Ovary (tissue), 9 donors: ENCODE results near the gene ACP7. TPM values are rescaled to one million over a fixed set of nuclear protein-coding genes. Genes with fewer than 3 reads are reported as not detected.
A peak's percentile ranks its signal among the peaks of the same experiment; 100 is the strongest.

Experiments used
- DNase-seq, 5 donors: peaks; one replicate each; pipeline ENCODE4 v3.0.0-alpha.2; 2019 to 2020
- H3K27ac ChIP-seq, 2 donors: fragments of 200-600 bp; one replicate each; pipeline versions ENCODE4 v1.5.1 to v1.8.0; 2019 to 2022
- H3K27me3 ChIP-seq: fragments of 200-600 bp; one replicate; pipeline ENCODE4 v1.8.0; 2022
- H3K36me3 ChIP-seq: fragments of 200-600 bp; sonication (generic); one replicate; pipeline ENCODE4 v1.5.1; 2019
- H3K4me1 ChIP-seq: one replicate; pipeline ENCODE4 v1.8.1; 2013; ENCODE audit warnings: mild to moderate bottlenecking, moderate library complexity; ENCODE audit not compliant: insufficient read depth
- H3K4me3 ChIP-seq: fragments of 200-600 bp; sonication (generic); one replicate; pipeline ENCODE4 v1.5.1; 2017
- H3K9me3 ChIP-seq, 2 donors: fragments of 200-600 bp in 1 of 2; sonication (generic) in 1 of 2; one replicate each; pipeline versions ENCODE4 v1.5.1 to v1.8.1; 2013 to 2019; ENCODE audit warnings: mild to moderate bottlenecking in 1 of 2, moderate library complexity in 1 of 2
- EP300 ChIP-seq: sonication (generic); formaldehyde crosslinking; IDR thresholded peaks from one replicate; pipeline ENCODE4 v1.6.1; 2017; ENCODE audit warnings: antibody characterized with exemption
- POLR2A ChIP-seq: fragments of 450-650 bp; IDR thresholded peaks from one replicate; pipeline ENCODE4 v1.6.1; 2017; ENCODE audit warnings: antibody characterized with exemption, mild to moderate bottlenecking, moderate library complexity
- WGBS, 3 donors: extraction: QIAGEN DNeasy Blood & Tissue Kit in 1 of 3; methylation state at CpG; one replicate each; pipeline versions ENCODE4 v1.1.5 to v1.1.7; 2013 to 2017; 5-methylcytosine and 5-hydroxymethylcytosine counted together
- intact Hi-C, 4 donors: fragments of 100-400 bp; cut with DNase I; formaldehyde crosslinking; loops; one replicate each; pipeline versions ENCODE4 v1.11.0 to v1.15.1; 2022 to 2023
- polyA plus RNA-seq, 2 donors: library from polyadenylated mRNA; stranded (reverse); fragments of 200-250 nt in 1 of 2; fragments of 350-450 nt in 1 of 2; fragmentation: Illumina TruSeq in 1 of 2; extraction: RNeasy Lipid Tissue Mini Kit (QIAGEN cat#74804) in 1 of 2; gene quantifications; one replicate each; pipeline ENCODE4 v1.2.3, GENCODE V29; 2013 to 2014
- total RNA-seq, 7 donors: library from RNA; depleted of rRNA in 2 of 7; stranded (reverse); fragments of >200 nt in 2 of 7; fragmentation: NEBNext Ultra II Directional in 3 of 7; extraction: Animal tissue kit (Norgen Biotek cat#: 25700) in 3 of 7; gene quantifications; one replicate each; pipeline versions ENCODE4 v1.1.0 to v1.2.4, GENCODE V29; 2016 to 2023
- TF ChIP-seq, protein P1 (sequence below), 3 donors: fragments of 450-650 bp in 2 of 3; fragments of 200-600 bp in 1 of 3; IDR thresholded peaks; one replicate each; pipeline versions ENCODE4 v1.5.1 to v1.8.0; 2016 to 2022; ENCODE audit warnings: antibody characterized with exemption in 3 of 3, mild to moderate bottlenecking in 1 of 3
- donor health status: DM: no; HTN: no; CAD: no; lungs with moderate emphysema.
- donor health status: DM: no; HTN: no; CAD: no.
- donor health status: Bipolar disorder and iron deficiency.
- donor health status: DM: yes; HTN: yes; CAD: no.
- donor health status: DM: no; HTN: no; CAD: no.
- donor health status: DM: yes; HTN: yes; CAD: no.

Gene ACP7
- total and polyA plus RNA-seq, 9 donors: not detected

DNA sequence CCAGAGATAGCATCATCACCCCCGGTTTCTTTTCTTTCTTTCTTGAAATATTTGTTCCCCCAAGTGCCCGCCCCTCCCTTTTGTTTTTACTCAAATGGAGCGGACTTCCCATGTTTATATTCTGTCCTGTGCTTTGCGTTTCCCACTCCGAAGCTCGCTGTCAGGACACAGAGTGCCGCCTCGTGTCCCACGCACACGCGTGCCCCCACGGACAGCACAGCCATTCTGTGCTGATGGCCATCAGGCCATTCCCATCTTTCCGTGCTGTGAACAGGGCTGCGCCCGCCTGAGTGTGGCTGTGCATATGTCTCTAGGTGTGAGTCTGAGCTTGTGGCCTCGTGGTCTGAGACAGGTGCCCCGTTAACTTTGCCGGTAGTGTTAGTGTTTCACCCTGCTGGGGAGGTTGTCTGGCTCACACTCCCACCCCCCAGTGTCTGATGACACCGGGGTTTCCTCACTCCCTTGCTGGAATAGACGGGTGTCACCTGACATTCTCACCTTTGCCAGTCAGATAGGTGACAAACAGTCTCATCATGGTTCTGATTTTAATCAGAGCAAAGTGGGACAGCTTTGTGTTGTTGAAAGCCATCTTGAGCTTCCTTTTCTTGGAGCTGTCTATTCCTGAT is 48.3 kb downstream of the ACP7 start:
- TF ChIP-seq POLR2A (no peak), EP300 (no peak)
- TF ChIP-seq, protein P1, sequence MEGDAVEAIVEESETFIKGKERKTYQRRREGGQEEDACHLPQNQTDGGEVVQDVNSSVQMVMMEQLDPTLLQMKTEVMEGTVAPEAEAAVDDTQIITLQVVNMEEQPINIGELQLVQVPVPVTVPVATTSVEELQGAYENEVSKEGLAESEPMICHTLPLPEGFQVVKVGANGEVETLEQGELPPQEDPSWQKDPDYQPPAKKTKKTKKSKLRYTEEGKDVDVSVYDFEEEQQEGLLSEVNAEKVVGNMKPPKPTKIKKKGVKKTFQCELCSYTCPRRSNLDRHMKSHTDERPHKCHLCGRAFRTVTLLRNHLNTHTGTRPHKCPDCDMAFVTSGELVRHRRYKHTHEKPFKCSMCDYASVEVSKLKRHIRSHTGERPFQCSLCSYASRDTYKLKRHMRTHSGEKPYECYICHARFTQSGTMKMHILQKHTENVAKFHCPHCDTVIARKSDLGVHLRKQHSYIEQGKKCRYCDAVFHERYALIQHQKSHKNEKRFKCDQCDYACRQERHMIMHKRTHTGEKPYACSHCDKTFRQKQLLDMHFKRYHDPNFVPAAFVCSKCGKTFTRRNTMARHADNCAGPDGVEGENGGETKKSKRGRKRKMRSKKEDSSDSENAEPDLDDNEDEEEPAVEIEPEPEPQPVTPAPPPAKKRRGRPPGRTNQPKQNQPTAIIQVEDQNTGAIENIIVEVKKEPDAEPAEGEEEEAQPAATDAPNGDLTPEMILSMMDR (IDR thresholded peaks at IDR 0.05): no peak
- 47 to 64% (median 61%) methylated on average over 20 of the region's 20 CpGs for WGBS, 3 donors
- no peaks in the 10 kb centered on the region for H3K36me3 ChIP-seq
- no peak overlapping the region for H3K4me3 ChIP-seq
- DNase-seq: no peak
- peak overlapping the region in 1 of 2 donors; percentile 63 for H3K27ac ChIP-seq
- no peaks in the 10 kb centered on the region for H3K9me3 ChIP-seq
- peaks cover 36% of the 10 kb centered on the region for H3K4me1 ChIP-seq
- H3K27me3 ChIP-seq: no peaks in the 10 kb centered on the region
- intact Hi-C loops: loop anchor here in 1 of 4 donors (10.0 kb wide), 1 partner anchor 402 kb away; the partner anchor contains the start of gene EID2B

DNA sequence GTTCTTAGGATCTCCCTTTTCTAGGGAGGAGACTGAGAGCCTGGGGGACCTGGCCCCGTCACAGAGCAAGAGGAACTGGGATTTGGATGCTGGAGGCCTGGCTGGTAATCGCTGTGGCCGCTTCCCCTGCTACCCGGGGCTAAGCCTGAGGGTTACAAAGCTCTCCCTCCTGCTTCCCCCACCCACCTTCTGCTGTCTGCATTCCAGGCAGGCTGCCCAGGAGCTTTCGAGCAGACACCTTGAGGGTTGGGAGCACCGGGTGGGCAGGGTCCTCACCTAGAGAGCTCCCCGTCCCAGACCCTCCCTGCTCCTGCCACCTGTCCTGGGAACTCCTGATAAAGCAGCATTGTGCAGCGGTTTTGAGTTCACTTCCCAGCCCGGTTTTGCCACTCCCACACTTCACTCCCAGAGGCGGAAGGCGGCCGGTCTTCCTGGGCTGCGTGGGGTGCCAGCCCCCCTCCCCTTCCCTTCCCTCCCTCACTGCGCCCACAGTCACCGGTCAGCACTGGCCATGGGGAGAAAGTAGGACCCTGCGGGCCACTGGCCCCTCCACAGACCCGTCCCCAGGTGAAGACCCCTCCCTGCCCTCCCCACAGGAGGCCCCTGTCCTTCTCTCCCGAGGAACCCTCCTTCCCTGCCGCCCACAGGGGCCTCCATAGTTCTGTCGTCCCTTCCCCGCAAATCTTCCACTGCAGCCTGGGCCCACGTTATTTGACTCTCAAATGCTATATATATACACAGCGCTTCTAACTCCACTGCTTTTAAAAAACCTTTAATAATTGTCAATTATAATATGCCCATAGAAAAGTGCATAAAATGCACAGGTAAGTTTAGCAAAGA is 49.5 kb downstream of the ACP7 start:
- peaks cover 35% of the 10 kb centered on the region for H3K4me1 ChIP-seq
- WGBS, 3 donors: 13 to 26% (median 19%) methylated on average over 22 to 23 of the region's 23 CpGs
- no peak for TF ChIP-seq POLR2A
- no peak for TF ChIP-seq EP300
- TF ChIP-seq, protein P1 (IDR thresholded peaks at IDR 0.05): no peak
- H3K9me3 ChIP-seq: no peaks in the 10 kb centered on the region
- H3K27ac ChIP-seq: peak overlapping the region; percentile 41 to 63
- no peaks in the 10 kb centered on the region for H3K36me3 ChIP-seq
- H3K4me3 ChIP-seq: no peak overlapping the region
- intact Hi-C loops: loop anchor here in 1 of 4 donors (10.0 kb wide), 1 partner anchor 401 kb away; the partner anchor contains the start of gene EID2B
- peak; percentile 60 to 79 (median 64) for DNase-seq
- no peaks in the 10 kb centered on the region for H3K27me3 ChIP-seq

DNA sequence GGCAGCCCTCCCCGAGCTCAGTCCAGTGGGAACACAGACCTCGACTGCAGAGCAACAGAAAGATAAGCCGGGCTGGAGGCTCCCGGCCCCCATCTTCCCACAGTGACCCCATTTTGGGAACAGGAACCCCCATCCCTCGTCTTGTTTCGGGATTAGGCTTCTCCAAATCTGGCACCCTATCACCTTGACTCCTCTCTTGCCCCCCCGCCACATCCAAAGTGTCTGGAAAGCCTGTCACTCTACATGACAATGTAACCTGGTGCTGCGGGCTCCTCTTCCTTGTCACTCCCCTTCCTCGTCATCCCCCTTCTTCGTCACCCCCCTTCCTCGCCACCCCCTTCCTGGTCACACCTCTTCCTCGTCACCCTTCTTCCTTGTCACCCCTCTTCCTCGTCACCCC is 51.5 kb downstream of the ACP7 start:
- TF ChIP-seq POLR2A (no peak), EP300 (no peak)
- TF ChIP-seq, protein P1 (IDR thresholded peaks at IDR 0.05): no peak

DNA sequence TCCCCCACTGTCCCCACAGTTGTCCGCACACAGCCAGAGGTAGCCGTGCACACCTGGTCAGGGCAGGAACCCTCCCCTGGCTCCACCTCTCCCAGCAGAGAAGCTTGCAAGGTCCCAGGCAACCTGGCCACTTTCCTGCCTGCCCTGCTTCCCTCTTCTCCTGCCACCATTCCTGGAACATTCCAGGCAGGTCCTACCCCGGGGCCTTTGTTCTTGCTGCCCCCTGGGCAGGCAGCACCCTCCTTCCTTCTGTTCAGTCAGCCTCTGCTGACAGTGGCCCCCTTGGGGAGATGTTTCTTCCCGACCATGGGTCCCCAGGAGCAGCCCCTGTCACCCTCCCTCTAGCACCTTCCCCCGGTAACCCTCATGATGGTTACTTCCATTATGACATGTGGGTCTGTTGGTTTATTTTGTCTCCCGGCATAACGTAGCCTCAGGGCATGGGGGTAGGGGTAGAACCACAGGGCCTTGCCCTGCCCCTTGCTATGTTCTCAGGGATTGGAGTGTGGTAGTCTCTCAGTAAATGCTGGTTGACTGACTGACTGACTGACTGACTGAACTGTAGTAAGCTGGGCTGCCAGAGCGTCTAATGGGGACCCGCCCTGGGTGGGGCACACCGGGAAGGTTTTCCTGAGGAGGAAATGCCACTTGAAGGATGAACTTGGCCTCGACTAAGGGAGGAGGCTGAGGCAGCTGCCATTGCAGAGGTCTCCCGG is 52.2 kb downstream of the ACP7 start:
- TF ChIP-seq EP300: no peak
- TF ChIP-seq, protein P1 (IDR thresholded peaks at IDR 0.05): no peak
- no peak for TF ChIP-seq POLR2A
- Histone ChIP-seq H3K27ac (no peak overlapping the region), H3K4me1 (peaks cover 40% of the 10 kb centered on the region), H3K9me3 (no peaks in the 10 kb centered on the region), H3K36me3 (no peaks in the 10 kb centered on the region), H3K27me3 (no peaks in the 10 kb centered on the region), H3K4me3 (no peak overlapping the region)
- WGBS, 3 donors: 76 to 83% (median 78%) methylated on average over 12 of the region's 12 CpGs
- intact Hi-C loops: loop anchor here in 1 of 4 donors (10.0 kb wide), 1 partner anchor 398 kb away; the partner anchor contains the start of gene EID2B
- DNase-seq: no peak

More for the DNA sequence above, 51.5 kb downstream of the ACP7 start:
- peaks cover 46% of the 10 kb centered on the region for H3K4me1 ChIP-seq
- H3K4me3 ChIP-seq: no peak overlapping the region
- H3K36me3 ChIP-seq: no peaks in the 10 kb centered on the region
- intact Hi-C loops: loop anchor here in 1 of 4 donors (10.0 kb wide), 1 partner anchor 399 kb away; the partner anchor contains the start of gene EID2B
- H3K27ac ChIP-seq: no peak overlapping the region
- DNase-seq: no peak
- 80 to 92% (median 84%) methylated on average over 13 of the region's 13 CpGs for WGBS, 3 donors
- no peaks in the 10 kb centered on the region for H3K27me3 ChIP-seq
- no peaks in the 10 kb centered on the region for H3K9me3 ChIP-seq
